ENCODE measurements around the gene ARL15.

DNA sequence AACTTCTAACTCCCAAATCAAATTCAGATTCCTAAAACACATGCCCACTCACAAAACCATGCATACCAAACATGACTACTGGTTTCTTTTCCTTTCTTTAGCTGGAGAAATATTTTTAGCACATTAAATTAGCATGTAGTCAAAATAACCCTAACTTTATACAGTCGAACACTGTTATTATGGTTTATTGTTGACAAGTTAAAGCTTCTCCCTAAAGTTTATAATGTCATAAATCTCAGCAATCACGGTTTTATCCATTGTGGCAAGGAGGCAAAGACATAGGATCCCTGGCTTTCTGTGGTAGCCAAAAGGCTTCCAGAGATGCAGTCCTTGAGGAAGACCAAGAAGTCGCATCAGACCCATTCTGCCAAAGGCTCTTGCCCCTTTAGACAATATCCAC, 27.5 kb downstream of the ARL15 start:
- no peak for TF ChIP-seq CTCF (conservative IDR thresholded peaks at IDR 0.05; ENCODE audit: low read length)
- no peak for TF ChIP-seq EZH2phosphoT487 (IDR thresholded peaks at IDR 0.05; ENCODE audit: borderline replicate concordance)

Data from Loucy (cell line).